ENCODE data around the gene DIO1. TPM values are rescaled to one million over a fixed set of nuclear protein-coding genes. Genes with fewer than 3 reads are reported as not detected.
A peak's percentile ranks its signal among the peaks of the same experiment; 100 is the strongest.

DIO1 gene
- total RNA-seq, 1 experiment from 2014 or later: not detected

GRCh38 chr1:53956308-53957168 is 62.6 kb downstream of the DIO1 start:
- POLR2A ChIA-PET: interaction anchor here (0.5 kb wide), 2 partner anchors 9 to 451 kb away, joined by 4 read pairs; no protein-coding TSS in a partner anchor
- no peak; the same call in 1 of the 2 replicates for ATAC-seq
- CTCF ChIA-PET: interaction anchor here (0.7 to 1.8 kb wide), 4 partner anchors 11 to 98 kb away, joined by 3 to 9 read pairs (median 4); partner anchors contain the start of gene IFT25
- no peak overlapping the region for H3K4me3 Mint-ChIP-seq
- H3K27me3 Mint-ChIP-seq (ENCODE audit: low read depth): no peaks in the 10 kb centered on the region
- DNase-seq (ENCODE audit: low spot score): no peak
- no peak for TF ChIP-seq ZNF396 (CRISPR knock-in tag; IDR thresholded peaks at IDR 0.05; ENCODE audit: borderline replicate concordance)
- TF ChIP-seq ETV6 (CRISPR knock-in tag; IDR thresholded peaks at IDR 0.05): no peak
- TF ChIP-seq, protein P1, sequence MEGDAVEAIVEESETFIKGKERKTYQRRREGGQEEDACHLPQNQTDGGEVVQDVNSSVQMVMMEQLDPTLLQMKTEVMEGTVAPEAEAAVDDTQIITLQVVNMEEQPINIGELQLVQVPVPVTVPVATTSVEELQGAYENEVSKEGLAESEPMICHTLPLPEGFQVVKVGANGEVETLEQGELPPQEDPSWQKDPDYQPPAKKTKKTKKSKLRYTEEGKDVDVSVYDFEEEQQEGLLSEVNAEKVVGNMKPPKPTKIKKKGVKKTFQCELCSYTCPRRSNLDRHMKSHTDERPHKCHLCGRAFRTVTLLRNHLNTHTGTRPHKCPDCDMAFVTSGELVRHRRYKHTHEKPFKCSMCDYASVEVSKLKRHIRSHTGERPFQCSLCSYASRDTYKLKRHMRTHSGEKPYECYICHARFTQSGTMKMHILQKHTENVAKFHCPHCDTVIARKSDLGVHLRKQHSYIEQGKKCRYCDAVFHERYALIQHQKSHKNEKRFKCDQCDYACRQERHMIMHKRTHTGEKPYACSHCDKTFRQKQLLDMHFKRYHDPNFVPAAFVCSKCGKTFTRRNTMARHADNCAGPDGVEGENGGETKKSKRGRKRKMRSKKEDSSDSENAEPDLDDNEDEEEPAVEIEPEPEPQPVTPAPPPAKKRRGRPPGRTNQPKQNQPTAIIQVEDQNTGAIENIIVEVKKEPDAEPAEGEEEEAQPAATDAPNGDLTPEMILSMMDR (IDR thresholded peaks at IDR 0.05): no peak
- no peak for TF ChIP-seq GRHL2 (CRISPR knock-in tag; IDR thresholded peaks at IDR 0.05; ENCODE audit: insufficient replicate concordance, severe bottlenecking)
- TF ChIP-seq SP1 (CRISPR knock-in tag; conservative IDR thresholded peaks at IDR 0.05): no peak
- no peak for TF ChIP-seq ZSCAN18 (CRISPR knock-in tag; IDR thresholded peaks at IDR 0.05)
- TF ChIP-seq IRF1 (CRISPR knock-in tag; IDR thresholded peaks at IDR 0.05): no peak
- no peak for TF ChIP-seq ZNF263 (CRISPR knock-in tag; IDR thresholded peaks at IDR 0.05; ENCODE audit: low read depth)
- TF ChIP-seq HMGXB4 (CRISPR knock-in tag; IDR thresholded peaks at IDR 0.05): no peak
- TF ChIP-seq, protein P2, sequence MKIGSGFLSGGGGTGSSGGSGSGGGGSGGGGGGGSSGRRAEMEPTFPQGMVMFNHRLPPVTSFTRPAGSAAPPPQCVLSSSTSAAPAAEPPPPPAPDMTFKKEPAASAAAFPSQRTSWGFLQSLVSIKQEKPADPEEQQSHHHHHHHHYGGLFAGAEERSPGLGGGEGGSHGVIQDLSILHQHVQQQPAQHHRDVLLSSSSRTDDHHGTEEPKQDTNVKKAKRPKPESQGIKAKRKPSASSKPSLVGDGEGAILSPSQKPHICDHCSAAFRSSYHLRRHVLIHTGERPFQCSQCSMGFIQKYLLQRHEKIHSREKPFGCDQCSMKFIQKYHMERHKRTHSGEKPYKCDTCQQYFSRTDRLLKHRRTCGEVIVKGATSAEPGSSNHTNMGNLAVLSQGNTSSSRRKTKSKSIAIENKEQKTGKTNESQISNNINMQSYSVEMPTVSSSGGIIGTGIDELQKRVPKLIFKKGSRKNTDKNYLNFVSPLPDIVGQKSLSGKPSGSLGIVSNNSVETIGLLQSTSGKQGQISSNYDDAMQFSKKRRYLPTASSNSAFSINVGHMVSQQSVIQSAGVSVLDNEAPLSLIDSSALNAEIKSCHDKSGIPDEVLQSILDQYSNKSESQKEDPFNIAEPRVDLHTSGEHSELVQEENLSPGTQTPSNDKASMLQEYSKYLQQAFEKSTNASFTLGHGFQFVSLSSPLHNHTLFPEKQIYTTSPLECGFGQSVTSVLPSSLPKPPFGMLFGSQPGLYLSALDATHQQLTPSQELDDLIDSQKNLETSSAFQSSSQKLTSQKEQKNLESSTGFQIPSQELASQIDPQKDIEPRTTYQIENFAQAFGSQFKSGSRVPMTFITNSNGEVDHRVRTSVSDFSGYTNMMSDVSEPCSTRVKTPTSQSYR (CRISPR knock-in tag; IDR thresholded peaks at IDR 0.05): no peak
- TF ChIP-seq, protein P3, sequence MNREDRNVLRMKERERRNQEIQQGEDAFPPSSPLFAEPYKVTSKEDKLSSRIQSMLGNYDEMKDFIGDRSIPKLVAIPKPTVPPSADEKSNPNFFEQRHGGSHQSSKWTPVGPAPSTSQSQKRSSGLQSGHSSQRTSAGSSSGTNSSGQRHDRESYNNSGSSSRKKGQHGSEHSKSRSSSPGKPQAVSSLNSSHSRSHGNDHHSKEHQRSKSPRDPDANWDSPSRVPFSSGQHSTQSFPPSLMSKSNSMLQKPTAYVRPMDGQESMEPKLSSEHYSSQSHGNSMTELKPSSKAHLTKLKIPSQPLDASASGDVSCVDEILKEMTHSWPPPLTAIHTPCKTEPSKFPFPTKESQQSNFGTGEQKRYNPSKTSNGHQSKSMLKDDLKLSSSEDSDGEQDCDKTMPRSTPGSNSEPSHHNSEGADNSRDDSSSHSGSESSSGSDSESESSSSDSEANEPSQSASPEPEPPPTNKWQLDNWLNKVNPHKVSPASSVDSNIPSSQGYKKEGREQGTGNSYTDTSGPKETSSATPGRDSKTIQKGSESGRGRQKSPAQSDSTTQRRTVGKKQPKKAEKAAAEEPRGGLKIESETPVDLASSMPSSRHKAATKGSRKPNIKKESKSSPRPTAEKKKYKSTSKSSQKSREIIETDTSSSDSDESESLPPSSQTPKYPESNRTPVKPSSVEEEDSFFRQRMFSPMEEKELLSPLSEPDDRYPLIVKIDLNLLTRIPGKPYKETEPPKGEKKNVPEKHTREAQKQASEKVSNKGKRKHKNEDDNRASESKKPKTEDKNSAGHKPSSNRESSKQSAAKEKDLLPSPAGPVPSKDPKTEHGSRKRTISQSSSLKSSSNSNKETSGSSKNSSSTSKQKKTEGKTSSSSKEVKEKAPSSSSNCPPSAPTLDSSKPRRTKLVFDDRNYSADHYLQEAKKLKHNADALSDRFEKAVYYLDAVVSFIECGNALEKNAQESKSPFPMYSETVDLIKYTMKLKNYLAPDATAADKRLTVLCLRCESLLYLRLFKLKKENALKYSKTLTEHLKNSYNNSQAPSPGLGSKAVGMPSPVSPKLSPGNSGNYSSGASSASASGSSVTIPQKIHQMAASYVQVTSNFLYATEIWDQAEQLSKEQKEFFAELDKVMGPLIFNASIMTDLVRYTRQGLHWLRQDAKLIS (CRISPR knock-in tag; IDR thresholded peaks at IDR 0.05; ENCODE audit: borderline replicate concordance): no peak
- no peak for TF ChIP-seq PRRX2 (CRISPR knock-in tag; IDR thresholded peaks at IDR 0.05)
- H3K4me1 Mint-ChIP-seq: peaks cover 20% of the 10 kb centered on the region
- no peaks in the 10 kb centered on the region for H3K9me3 Mint-ChIP-seq
- H3K27ac Mint-ChIP-seq: peak overlapping the region; percentile 82
- peaks cover 42% of the 10 kb centered on the region for H3K36me3 Mint-ChIP-seq
